Measurements from ENCODE around the gene NUCB1. TPM values are rescaled to one million over a fixed set of nuclear protein-coding genes. Genes with fewer than 3 reads are reported as not detected.

NUCB1 gene
- total and polyA plus RNA-seq, 9 of the 15 experiments (the other 6 are each of a cell fraction or from before 2014, with no cell fraction given), result 3.1 to 153 (median 71.7) TPM

GRCh38 chr19:48859711-48860572, 40.2 kb upstream of the NUCB1 start (continued):
- TF ChIP-seq ZFP36 (IDR thresholded peaks at IDR 0.05; ENCODE audit: low read depth, low read length, partially characterized antibody), result no peak
- TF ChIP-seq CHD7 (IDR thresholded peaks at IDR 0.05; ENCODE audit: low read depth, low read length), result no peak
- no peak; the same call in 1 of the 2 replicates for TF ChIP-seq GTF2E2 (tag; IDR thresholded peaks at IDR 0.05)
- no peak for TF ChIP-seq RBM22 (IDR thresholded peaks at IDR 0.05; ENCODE audit: low read depth, low read length, poor library complexity, severe bottlenecking)
- TF ChIP-seq CTCF (IDR thresholded peaks at IDR 0.05 in 2 of 3, conservative IDR thresholded peaks at IDR 0.05 in 1 of 3; ENCODE audit: insufficient read depth in 2 of 3, low read depth in 1 of 3, low read length in 3 of 3), result no peak
- TF ChIP-seq CXXC5 (CRISPR knock-in tag; IDR thresholded peaks at IDR 0.05), result peak; percentile 32; the same call in 1 of the 2 replicates
- TF ChIP-seq CC2D1A (IDR thresholded peaks at IDR 0.05), result no peak
- TF ChIP-seq, protein P1, sequence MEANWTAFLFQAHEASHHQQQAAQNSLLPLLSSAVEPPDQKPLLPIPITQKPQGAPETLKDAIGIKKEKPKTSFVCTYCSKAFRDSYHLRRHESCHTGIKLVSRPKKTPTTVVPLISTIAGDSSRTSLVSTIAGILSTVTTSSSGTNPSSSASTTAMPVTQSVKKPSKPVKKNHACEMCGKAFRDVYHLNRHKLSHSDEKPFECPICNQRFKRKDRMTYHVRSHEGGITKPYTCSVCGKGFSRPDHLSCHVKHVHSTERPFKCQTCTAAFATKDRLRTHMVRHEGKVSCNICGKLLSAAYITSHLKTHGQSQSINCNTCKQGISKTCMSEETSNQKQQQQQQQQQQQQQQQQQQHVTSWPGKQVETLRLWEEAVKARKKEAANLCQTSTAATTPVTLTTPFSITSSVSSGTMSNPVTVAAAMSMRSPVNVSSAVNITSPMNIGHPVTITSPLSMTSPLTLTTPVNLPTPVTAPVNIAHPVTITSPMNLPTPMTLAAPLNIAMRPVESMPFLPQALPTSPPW (CRISPR knock-in tag; IDR thresholded peaks at IDR 0.05), result 0 out of 2 replicates have a peak, but pooled peaks have one; percentile 6
- TF ChIP-seq ATF2 (CRISPR knock-in tag; IDR thresholded peaks at IDR 0.05), result no peak
